Activated T-cell treated with anti-CD3 and anti-CD28 coated beads, Interleukin-2, amount 50 U/mL, for 72 hours (primary cell): ENCODE measurements around the gene DGKD. TPM values are rescaled to one million over a fixed set of nuclear protein-coding genes. Genes with fewer than 3 reads are reported as not detected.

Experiments
- ATAC-seq, 2 donors: fragments of 150-1000 bp; cut with Tn5 transposase; replicated peaks in 1 of 2; 2 replicates each; pipeline ENCODE4 v1.10.0; 2021; ENCODE audit warnings: moderate library complexity in 2 of 2, mild to moderate bottlenecking in 1 of 2
- DNase-seq, 2 donors: peaks; one replicate each; pipeline ENCODE4 v3.0.0; 2021 to 2022; ENCODE audit warnings: mixed read lengths in 1 of 2
- H3K27ac Mint-ChIP-seq: one replicate; pipeline ENCODE4 v1.8.0; 2022; ENCODE audit warnings: mild to moderate bottlenecking, moderate library complexity, mixed read lengths
- H3K27me3 Mint-ChIP-seq: one replicate; pipeline ENCODE4 v1.8.0; 2022; ENCODE audit warnings: low read depth, mixed read lengths
- H3K36me3 Mint-ChIP-seq, 2 donors: one replicate each; pipeline ENCODE4 v1.8.0; 2022; ENCODE audit warnings: mixed read lengths in 2 of 2, mild to moderate bottlenecking in 1 of 2; ENCODE audit not compliant: insufficient read depth in 2 of 2
- H3K4me1 Mint-ChIP-seq: one replicate; pipeline ENCODE4 v1.8.0; 2022; ENCODE audit warnings: low read depth, mixed read lengths
- H3K4me3 Mint-ChIP-seq, 2 donors: one replicate each; pipeline ENCODE4 v1.8.0; 2022; ENCODE audit warnings: mild to moderate bottlenecking in 2 of 2, mixed read lengths in 2 of 2, moderate library complexity in 2 of 2
- H3K9me3 Mint-ChIP-seq, 2 donors: one replicate each; pipeline ENCODE4 v1.8.0; 2022; ENCODE audit warnings: mixed read lengths in 2 of 2
- total RNA-seq, 2 donors: library from RNA; stranded (reverse); gene quantifications; one replicate each; pipeline ENCODE4 v1.2.3, GENCODE V29; 2022

DGKD gene
- total RNA-seq, 2 donors from 2014 or later: 78.0 to 94.4 TPM

DNA sequence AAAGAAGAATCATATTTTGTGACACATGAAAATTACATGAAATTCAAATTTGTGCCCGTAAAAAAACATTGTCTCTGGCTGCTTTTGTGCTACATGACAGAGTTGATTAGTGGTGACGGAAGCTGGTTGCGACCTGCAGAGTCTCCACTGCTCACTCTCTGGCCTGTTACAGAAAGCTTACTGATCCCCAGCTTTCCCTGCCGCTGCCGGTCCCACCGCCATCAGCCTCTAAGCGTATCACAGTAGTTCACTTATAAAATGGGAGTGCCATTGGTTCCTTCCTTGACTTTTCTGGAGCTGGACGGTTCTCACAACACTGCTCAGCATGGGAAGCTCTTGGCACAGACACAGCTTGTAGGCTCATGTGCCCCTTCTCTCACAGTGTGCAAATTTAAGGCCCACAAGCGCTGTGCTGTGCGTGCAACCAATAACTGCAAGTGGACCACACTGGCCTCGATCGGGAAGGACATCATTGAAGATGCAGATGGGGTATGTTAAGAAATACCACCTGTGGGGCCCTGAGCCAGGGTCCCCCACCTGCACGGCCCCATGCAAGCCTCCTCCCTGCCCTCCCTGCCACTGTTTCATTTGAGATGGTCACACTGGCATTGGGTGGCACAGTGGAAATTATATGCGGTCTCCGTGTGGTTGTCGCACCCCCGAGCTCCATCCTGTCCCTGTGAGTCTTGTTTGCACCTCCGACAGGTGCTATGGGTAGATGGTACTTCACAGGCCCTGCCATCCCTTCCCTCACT lies 81.3 kb downstream of the DGKD start:
- no peak for DNase-seq
- Mint-ChIP-seq H3K4me3 (no peak overlapping the region), H3K9me3 (no peaks in the 10 kb centered on the region), H3K27me3 (no peaks in the 10 kb centered on the region), H3K4me1 (peaks cover 5% of the 10 kb centered on the region), H3K27ac (no peak overlapping the region), H3K36me3 (peaks cover 0 to 6% of the 10 kb centered on the region in 2 donors)
- no peak for ATAC-seq

- Mint-ChIP-seq H3K36me3 (peaks cover 0 to 8% of the 10 kb centered on the region in 2 donors), H3K27ac (no peak overlapping the region), H3K9me3 (no peaks in the 10 kb centered on the region), H3K4me1 (peaks cover 5% of the 10 kb centered on the region), H3K4me3 (no peak overlapping the region), H3K27me3 (no peaks in the 10 kb centered on the region)
- DNase-seq (no peak), ATAC-seq (no peak)
These were observed 81.9 kb downstream of the DGKD start for GRCh38 chr2:233436191-233436581.

DNA sequence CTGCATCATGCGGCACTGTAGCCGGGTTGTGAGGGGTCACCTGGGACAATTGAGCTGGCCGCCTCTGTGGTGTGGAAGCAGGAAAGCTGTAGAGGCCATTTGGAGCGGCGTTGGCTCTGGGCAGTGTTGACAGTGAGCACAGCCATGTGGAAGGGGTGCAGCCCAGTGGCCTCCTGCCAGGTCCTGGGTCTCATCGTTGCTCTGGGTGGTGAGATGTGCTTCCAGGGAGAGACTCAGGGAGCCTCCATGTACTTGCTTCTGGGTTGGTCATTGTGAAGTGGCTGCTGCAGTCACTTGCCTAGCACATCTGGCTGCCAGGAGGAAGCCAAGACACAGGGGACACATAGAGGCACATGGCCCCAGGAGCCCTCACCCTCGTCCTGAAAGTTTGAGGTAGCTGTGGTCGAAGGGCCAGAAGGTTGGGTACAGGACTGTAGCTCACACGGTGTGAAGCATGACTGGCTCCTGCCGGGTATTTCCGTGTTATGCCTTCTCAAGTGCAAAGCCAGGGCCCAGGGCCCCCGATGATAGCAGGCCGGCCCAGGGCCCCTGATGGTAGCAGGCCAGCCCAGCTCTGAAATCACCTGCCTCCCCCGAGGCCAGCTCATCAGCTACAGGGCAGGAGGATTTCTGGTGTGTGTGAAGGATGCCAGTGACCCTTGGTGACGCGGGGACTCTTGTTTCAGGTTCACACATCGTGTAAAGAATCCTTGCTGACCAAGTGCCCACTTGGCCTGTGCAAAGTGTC lies 82.6 kb downstream of the DGKD start:
- peaks cover 0 to 6% of the 10 kb centered on the region in 2 donors for H3K36me3 Mint-ChIP-seq
- no peaks in the 10 kb centered on the region for H3K27me3 Mint-ChIP-seq
- no peak for ATAC-seq
- peaks cover 5% of the 10 kb centered on the region for H3K4me1 Mint-ChIP-seq
- no peaks in the 10 kb centered on the region for H3K9me3 Mint-ChIP-seq
- H3K27ac Mint-ChIP-seq: no peak overlapping the region
- no peak overlapping the region for H3K4me3 Mint-ChIP-seq
- DNase-seq: no peak

DNA sequence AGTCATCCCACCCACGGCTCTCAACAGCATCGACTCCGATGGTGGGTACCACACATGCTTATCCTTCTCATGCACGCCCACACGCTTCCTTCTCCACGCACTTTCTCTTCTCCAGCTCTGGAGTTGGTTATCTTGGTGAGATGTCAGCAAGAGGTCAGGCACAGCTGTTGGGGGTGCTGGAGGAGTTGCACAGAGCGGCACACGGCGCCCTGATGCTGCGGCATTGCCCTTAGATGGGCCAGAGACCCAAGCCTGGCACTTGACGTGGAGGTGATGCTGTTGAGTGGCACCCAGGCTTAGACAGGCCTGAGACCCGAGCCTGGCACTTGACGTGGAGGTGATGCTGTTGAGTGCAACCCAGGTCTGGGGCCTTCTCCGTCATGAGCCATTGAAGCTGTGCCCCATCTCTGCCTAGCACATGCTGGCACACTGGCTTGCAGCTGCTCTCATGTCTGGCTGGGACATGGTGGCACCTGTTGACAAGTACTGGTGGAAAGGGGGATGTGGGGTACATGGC lies 83.2 kb downstream of the DGKD start:
- Mint-ChIP-seq H3K27ac (no peak overlapping the region), H3K36me3 (peaks cover 0 to 6% of the 10 kb centered on the region in 2 donors), H3K9me3 (no peaks in the 10 kb centered on the region), H3K4me3 (no peak overlapping the region), H3K27me3 (no peaks in the 10 kb centered on the region), H3K4me1 (peaks cover 5% of the 10 kb centered on the region)
- DNase-seq: no peak
- no peak for ATAC-seq

DNA sequence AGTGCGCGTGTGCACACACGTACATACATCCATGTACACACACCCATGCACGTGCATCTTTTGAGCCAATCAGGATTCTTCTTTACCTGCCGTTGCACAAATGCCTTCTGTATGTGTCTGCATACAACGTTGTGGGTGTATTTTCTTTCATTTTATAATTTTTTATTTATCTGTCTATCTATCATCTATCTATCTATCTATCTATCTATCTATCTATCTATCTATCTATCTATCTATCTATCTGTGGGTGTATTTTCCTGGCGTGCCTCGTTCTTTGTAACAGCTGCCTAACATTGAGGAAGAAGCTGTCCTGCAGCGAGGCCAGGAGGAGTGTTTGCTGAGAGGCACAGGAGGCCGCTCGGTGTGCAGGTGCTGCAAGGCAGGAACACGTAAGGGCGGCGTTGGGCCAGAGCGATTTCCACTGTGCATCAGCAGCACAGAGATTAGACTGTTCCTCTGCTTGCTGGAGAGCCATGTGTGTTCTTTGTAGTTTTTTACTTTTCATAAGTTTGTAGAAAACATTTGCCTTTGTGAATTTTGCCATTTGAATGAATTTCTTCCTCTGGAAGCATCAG lies 84.4 kb downstream of the DGKD start:
- Mint-ChIP-seq H3K4me1 (peaks cover 12% of the 10 kb centered on the region), H3K27me3 (no peaks in the 10 kb centered on the region), H3K36me3 (peaks cover 0 to 12% of the 10 kb centered on the region in 2 donors), H3K9me3 (no peaks in the 10 kb centered on the region), H3K4me3 (no peak overlapping the region), H3K27ac (peak overlapping the region; percentile 70)
- ATAC-seq (no peak), DNase-seq (no peak)

DNA sequence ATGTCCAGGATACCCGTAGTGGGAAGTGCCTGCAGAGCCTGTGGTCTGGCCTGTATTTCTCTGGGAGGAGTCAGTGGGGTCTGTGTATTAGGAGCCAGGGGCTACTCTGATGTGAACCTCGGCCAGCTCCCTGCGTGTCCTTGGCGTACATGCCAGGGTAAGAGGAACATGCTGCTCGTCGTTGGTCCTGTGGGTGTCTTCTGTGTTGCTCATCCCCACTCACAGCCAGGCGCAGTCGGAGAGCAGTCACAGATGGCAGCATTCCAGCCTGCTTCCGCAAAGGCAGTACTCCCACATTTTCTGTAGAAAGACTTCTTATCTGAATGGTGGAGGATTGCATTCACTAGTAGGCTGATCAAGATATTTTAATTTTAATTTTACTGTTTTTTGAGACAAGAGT lies 84.9 kb downstream of the DGKD start:
- Mint-ChIP-seq H3K27ac (peak overlapping the region; percentile 70), H3K36me3 (peaks cover 0 to 12% of the 10 kb centered on the region in 2 donors)
- no peak for ATAC-seq

DNA sequence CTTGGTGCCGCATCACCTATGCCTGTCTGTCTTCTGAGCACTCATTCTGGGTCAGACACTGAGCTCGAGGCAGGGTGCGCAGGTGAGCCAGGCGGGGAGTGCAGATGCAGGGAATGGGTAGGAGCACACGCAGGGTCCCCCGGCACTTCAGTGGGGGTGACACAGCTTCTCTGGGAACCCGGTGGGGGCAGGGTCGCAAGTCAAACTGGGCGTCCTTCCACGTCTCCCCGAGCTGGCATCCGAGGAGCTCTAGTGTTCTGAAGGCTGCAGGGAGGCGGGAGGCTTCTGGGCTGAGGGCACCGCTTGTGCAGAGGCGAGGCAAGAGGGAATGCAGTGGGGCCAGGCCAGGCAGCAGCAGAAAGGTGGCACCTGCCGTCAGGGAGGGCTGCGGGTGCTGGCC lies 86.0 kb downstream of the DGKD start:
- H3K4me3 Mint-ChIP-seq: no peak overlapping the region
- H3K9me3 Mint-ChIP-seq: no peaks in the 10 kb centered on the region
- no peaks in the 10 kb centered on the region for H3K27me3 Mint-ChIP-seq
- H3K27ac Mint-ChIP-seq: peak overlapping the region; percentile 29
- H3K4me1 Mint-ChIP-seq: peaks cover 7% of the 10 kb centered on the region
- DNase-seq: no peak
- H3K36me3 Mint-ChIP-seq: peaks cover 4 to 12% of the 10 kb centered on the region in 2 donors
- no peak for ATAC-seq

More for the DNA sequence above, 84.9 kb downstream of the DGKD start:
- Mint-ChIP-seq H3K27me3 (no peaks in the 10 kb centered on the region), H3K4me3 (no peak overlapping the region), H3K9me3 (no peaks in the 10 kb centered on the region), H3K4me1 (peaks cover 12% of the 10 kb centered on the region)
- DNase-seq: no peak

GRCh38 chr2:233440714-233441113 lies 86.4 kb downstream of the DGKD start:
- DNase-seq (no peak), ATAC-seq (no peak)
- Mint-ChIP-seq H3K27ac (no peak overlapping the region), H3K4me3 (no peak overlapping the region), H3K9me3 (no peaks in the 10 kb centered on the region), H3K36me3 (peaks cover 4 to 14% of the 10 kb centered on the region in 2 donors), H3K27me3 (no peaks in the 10 kb centered on the region), H3K4me1 (peaks cover 7% of the 10 kb centered on the region)

DNA sequence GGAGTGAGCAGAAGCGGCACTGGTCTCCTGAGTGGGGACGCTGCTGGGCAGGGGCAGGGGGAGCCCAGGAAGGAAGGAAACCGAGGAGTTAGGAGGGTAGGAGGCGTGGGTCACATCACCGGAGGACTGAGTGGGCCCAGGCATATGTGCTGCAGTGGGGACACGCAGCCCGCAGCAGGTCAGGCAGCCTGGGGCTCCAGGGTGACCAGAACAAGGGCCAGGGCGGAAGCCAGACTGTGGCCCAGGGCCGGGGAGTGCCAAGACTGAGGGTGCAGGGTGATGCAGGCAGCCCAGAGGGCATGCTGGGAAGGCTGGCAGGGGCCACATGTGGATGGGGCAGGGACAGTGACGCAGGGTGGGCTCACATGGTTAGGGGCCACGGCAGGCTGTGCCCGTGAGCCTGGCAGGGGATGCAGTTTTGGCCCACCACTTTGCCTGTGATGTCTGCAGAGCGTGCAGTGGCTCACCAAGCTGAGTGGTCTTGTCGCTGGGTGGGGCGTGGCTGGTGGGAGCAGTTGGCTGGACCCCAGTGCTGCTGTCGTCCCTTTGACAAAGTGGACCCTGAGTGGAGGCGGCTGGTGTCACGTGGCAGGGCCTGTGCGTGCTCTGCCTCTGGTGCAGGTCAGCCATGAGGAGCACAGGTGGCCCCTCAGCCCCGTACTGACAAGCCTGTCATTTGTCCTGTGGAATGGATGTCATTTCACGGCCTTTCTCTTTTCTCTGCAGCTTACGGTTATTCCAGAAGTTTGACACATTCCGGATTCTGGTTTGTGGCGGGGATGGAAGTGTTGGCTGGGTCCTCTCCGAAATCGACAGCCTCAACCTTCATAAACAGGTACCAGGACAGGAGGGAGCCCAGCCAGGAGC lies 87.1 kb downstream of the DGKD start:
- no peak overlapping the region for H3K27ac Mint-ChIP-seq
- H3K4me1 Mint-ChIP-seq: peaks cover 7% of the 10 kb centered on the region
- DNase-seq: no peak
- H3K9me3 Mint-ChIP-seq: no peaks in the 10 kb centered on the region
- H3K36me3 Mint-ChIP-seq: peaks cover 6 to 16% of the 10 kb centered on the region in 2 donors
- no peaks in the 10 kb centered on the region for H3K27me3 Mint-ChIP-seq
- H3K4me3 Mint-ChIP-seq: no peak overlapping the region
- peak in 1 of 2 donors; percentile 10 for ATAC-seq

GRCh38 chr2:233442028-233442310 lies 87.7 kb downstream of the DGKD start:
- no peak for ATAC-seq
- Mint-ChIP-seq H3K9me3 (no peaks in the 10 kb centered on the region), H3K36me3 (peaks cover 6 to 11% of the 10 kb centered on the region in 2 donors), H3K27ac (no peak overlapping the region), H3K27me3 (no peaks in the 10 kb centered on the region), H3K4me1 (peaks cover 7% of the 10 kb centered on the region), H3K4me3 (no peak overlapping the region)
- DNase-seq: no peak

- peaks cover 6 to 15% of the 10 kb centered on the region in 2 donors for H3K36me3 Mint-ChIP-seq
- H3K27me3 Mint-ChIP-seq: no peaks in the 10 kb centered on the region
- peak overlapping the region; percentile 63 for H3K27ac Mint-ChIP-seq
- no peaks in the 10 kb centered on the region for H3K9me3 Mint-ChIP-seq
- ATAC-seq (peak; percentile 76 to 78), DNase-seq (peak; percentile 78 to 80)
- peaks cover 7% of the 10 kb centered on the region for H3K4me1 Mint-ChIP-seq
- no peak overlapping the region for H3K4me3 Mint-ChIP-seq
These were observed 89.4 kb downstream of the DGKD start for GRCh38 chr2:233443511-233444183.

- DNase-seq: no peak
- no peak for ATAC-seq
- Mint-ChIP-seq H3K9me3 (no peaks in the 10 kb centered on the region), H3K36me3 (peaks cover 6 to 15% of the 10 kb centered on the region in 2 donors), H3K27ac (no peak overlapping the region), H3K27me3 (no peaks in the 10 kb centered on the region), H3K4me1 (peaks cover 7% of the 10 kb centered on the region), H3K4me3 (no peak overlapping the region)
These were observed 90.2 kb downstream of the DGKD start for GRCh38 chr2:233444501-233444900.
